ENCODE results near the gene DNM3.

The DNM3 gene

GRCh38 chr1:172321451-172321850 is 480.2 kb downstream of the DNM3 start:
- Histone ChIP-seq H2AFZ (ENCODE audit: low read length) (no peak overlapping the region), H3K4me2 (ENCODE audit: low read length) (no peak overlapping the region), H3K27me3 (ENCODE audit: insufficient read depth, low read length) (no peaks in the 10 kb centered on the region), H4K20me1 (ENCODE audit: insufficient read depth, low read length) (no peaks in the 10 kb centered on the region), H3K27ac (ENCODE audit: low read depth, low read length, poor library complexity, severe bottlenecking) (no peak overlapping the region), H3K9me2 (ENCODE audit: low read depth, low read length) (no peaks in the 10 kb centered on the region), H3K4me3 (ENCODE audit: low read depth, low read length, poor library complexity, severe bottlenecking) (no peak overlapping the region), H3K9me3 (ENCODE audit: low read length) (no peaks in the 10 kb centered on the region), H3K4me1 (ENCODE audit: insufficient read depth, low read length, severe bottlenecking) (no peaks in the 10 kb centered on the region), H3F3A (ENCODE audit: insufficient read depth, low read length) (no peaks in the 10 kb centered on the region), H3K9ac (ENCODE audit: low read length) (no peak overlapping the region), H3K79me2 (ENCODE audit: insufficient read depth, low read length) (no peaks in the 10 kb centered on the region), H3K36me3 (ENCODE audit: insufficient read depth, low read length) (no peaks in the 10 kb centered on the region)
- TF ChIP-seq, protein P1, sequence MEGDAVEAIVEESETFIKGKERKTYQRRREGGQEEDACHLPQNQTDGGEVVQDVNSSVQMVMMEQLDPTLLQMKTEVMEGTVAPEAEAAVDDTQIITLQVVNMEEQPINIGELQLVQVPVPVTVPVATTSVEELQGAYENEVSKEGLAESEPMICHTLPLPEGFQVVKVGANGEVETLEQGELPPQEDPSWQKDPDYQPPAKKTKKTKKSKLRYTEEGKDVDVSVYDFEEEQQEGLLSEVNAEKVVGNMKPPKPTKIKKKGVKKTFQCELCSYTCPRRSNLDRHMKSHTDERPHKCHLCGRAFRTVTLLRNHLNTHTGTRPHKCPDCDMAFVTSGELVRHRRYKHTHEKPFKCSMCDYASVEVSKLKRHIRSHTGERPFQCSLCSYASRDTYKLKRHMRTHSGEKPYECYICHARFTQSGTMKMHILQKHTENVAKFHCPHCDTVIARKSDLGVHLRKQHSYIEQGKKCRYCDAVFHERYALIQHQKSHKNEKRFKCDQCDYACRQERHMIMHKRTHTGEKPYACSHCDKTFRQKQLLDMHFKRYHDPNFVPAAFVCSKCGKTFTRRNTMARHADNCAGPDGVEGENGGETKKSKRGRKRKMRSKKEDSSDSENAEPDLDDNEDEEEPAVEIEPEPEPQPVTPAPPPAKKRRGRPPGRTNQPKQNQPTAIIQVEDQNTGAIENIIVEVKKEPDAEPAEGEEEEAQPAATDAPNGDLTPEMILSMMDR (IDR thresholded peaks at IDR 0.05; ENCODE audit: low read length): no peak
- no peak for TF ChIP-seq EZH2 (IDR thresholded peaks at IDR 0.05; ENCODE audit: borderline replicate concordance, low read length)

GRCh38 chr1:172322219-172323061 is 481.1 kb downstream of the DNM3 start:
- no peak for TF ChIP-seq EZH2 (IDR thresholded peaks at IDR 0.05; ENCODE audit: borderline replicate concordance, low read length)
- TF ChIP-seq, protein P1 (IDR thresholded peaks at IDR 0.05; ENCODE audit: low read length): no peak
- no peak overlapping the region for H3K4me3 ChIP-seq (ENCODE audit: low read depth, low read length, poor library complexity, severe bottlenecking)
- no peak overlapping the region for H3K27ac ChIP-seq (ENCODE audit: low read depth, low read length, poor library complexity, severe bottlenecking)
- H2AFZ ChIP-seq (ENCODE audit: low read length): no peak overlapping the region
- no peaks in the 10 kb centered on the region for H3K79me2 ChIP-seq (ENCODE audit: insufficient read depth, low read length)
- no peaks in the 10 kb centered on the region for H3K9me3 ChIP-seq (ENCODE audit: low read length)
- no peaks in the 10 kb centered on the region for H3K9me2 ChIP-seq (ENCODE audit: low read depth, low read length)
- H3F3A ChIP-seq (ENCODE audit: insufficient read depth, low read length): no peaks in the 10 kb centered on the region
- H3K27me3 ChIP-seq (ENCODE audit: insufficient read depth, low read length): no peaks in the 10 kb centered on the region
- no peaks in the 10 kb centered on the region for H4K20me1 ChIP-seq (ENCODE audit: insufficient read depth, low read length)
- no peak overlapping the region for H3K9ac ChIP-seq (ENCODE audit: low read length)
- no peak overlapping the region for H3K4me2 ChIP-seq (ENCODE audit: low read length)
- no peaks in the 10 kb centered on the region for H3K4me1 ChIP-seq (ENCODE audit: insufficient read depth, low read length, severe bottlenecking)
- no peaks in the 10 kb centered on the region for H3K36me3 ChIP-seq (ENCODE audit: insufficient read depth, low read length)

DNA sequence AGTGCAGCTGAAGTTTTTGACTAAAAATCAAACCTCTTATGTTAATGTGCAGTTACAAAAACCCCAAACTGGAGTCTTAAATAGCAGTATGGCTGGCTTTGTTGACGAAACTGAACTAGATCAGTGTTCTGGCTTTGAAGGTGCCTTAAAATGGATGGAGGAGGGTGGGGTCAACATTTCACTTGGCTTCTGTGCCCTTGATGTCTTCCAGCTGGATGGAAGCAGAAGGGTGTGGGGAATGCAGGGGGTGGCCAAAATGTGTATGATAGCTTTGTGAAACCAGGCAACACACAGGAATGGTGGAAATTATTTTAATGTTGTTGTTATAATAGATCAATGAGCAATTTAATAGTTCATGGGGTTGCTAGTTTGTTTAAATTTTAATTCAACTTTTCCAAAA is 482.4 kb downstream of the DNM3 start:
- no peaks in the 10 kb centered on the region for H3K36me3 ChIP-seq (ENCODE audit: insufficient read depth, low read length)
- H3K4me2 ChIP-seq (ENCODE audit: low read length): no peak overlapping the region
- H3K27ac ChIP-seq (ENCODE audit: low read depth, low read length, poor library complexity, severe bottlenecking): no peak overlapping the region
- no peaks in the 10 kb centered on the region for H3K9me3 ChIP-seq (ENCODE audit: low read length)
- TF ChIP-seq, protein P1 (IDR thresholded peaks at IDR 0.05; ENCODE audit: low read length): no peak
- no peak for TF ChIP-seq EZH2 (IDR thresholded peaks at IDR 0.05; ENCODE audit: borderline replicate concordance, low read length)
- no peak overlapping the region for H3K4me3 ChIP-seq (ENCODE audit: low read depth, low read length, poor library complexity, severe bottlenecking)
- H3K79me2 ChIP-seq (ENCODE audit: insufficient read depth, low read length): no peaks in the 10 kb centered on the region
- no peak overlapping the region for H3K9ac ChIP-seq (ENCODE audit: low read length)
- H3F3A ChIP-seq (ENCODE audit: insufficient read depth, low read length): no peaks in the 10 kb centered on the region
- no peaks in the 10 kb centered on the region for H4K20me1 ChIP-seq (ENCODE audit: insufficient read depth, low read length)
- no peak overlapping the region for H2AFZ ChIP-seq (ENCODE audit: low read length)
- no peaks in the 10 kb centered on the region for H3K27me3 ChIP-seq (ENCODE audit: insufficient read depth, low read length)
- H3K9me2 ChIP-seq (ENCODE audit: low read depth, low read length): no peaks in the 10 kb centered on the region
- H3K4me1 ChIP-seq (ENCODE audit: insufficient read depth, low read length, severe bottlenecking): no peaks in the 10 kb centered on the region

Data from OCI-LY1 (cell line).